K562 (cell line): Measurements from ENCODE around the gene PLXNA2. TPM values are rescaled to one million over a fixed set of nuclear protein-coding genes. Genes with fewer than 3 reads are reported as not detected.

Experiments
- ATAC-seq: fragments of 200-7000 bp; cut with Tn5 transposase; 3 replicates; pipeline ENCODE4 v1.9.1; 2020; ENCODE audit warnings: moderate library complexity
- BruUV-seq: library from RNA; stranded (reverse); fragments of 400-500 nt; replicated peaks from 2 replicates; lab custom pipeline; 2021; lab: Mats Ljungman, UMichigan
- CTCF ChIA-PET: fragments of 300-600 bp; formaldehyde crosslinking; extraction: SDS; loops from one replicate; lab custom pipeline; 2021; ENCODE audit warnings: low intra/inter-chr PET ratio; lab: Yijun Ruan, JAX
- POLR2A ChIA-PET: fragments of 300-600, 350-650 bp; sonication (Branson Sonifier 250); formaldehyde crosslinking; extraction: SDS; loops from one replicate; lab custom pipeline; 2021; ENCODE audit warnings: antibody characterized with exemption, inconsistent platforms; lab: Yijun Ruan, JAX
- DNase-seq, 4 experiments: peaks; one replicate each; pipeline versions ENCODE4 v3.0.0 to v3.0.0-alpha.2; 2011 to 2018; ENCODE audit warnings: low spot score in 3 of 4, mixed read lengths in 3 of 4; ENCODE audit errors: extremely low read depth in 1 of 4
- FAIRE-seq: peaks from 2 replicates; lab custom pipeline; 2011; peaks lifted over from hg19 to GRCh38; lab: Jason Lieb, UNC
- H2AFZ ChIP-seq: 2 replicates; pipeline ENCODE4 v1.6.0; 2011; ENCODE audit warnings: low read depth, low read length, control low read depth, inconsistent platforms
- H3K27ac ChIP-seq: fragments of 200-600 bp; 3 replicates; pipeline ENCODE4 v1.8.0; 2011; ENCODE audit warnings: low read depth, mild to moderate bottlenecking, control low read depth, inconsistent platforms, low read length, moderate library complexity, mixed read lengths; ENCODE audit errors: extremely low read depth
- H3K27me3 ChIP-seq, 2 experiments: fragments of 300-600 bp in 1 of 2; 2 replicates in 1 of 2; 3 replicates in 1 of 2; pipeline versions ENCODE4 v1.6.0 to v1.8.0; 2011; ENCODE audit warnings: inconsistent platforms in 2 of 2, low read length in 2 of 2, mild to moderate bottlenecking in 1 of 2, mixed read lengths in 1 of 2, moderate library complexity in 1 of 2; ENCODE audit not compliant: control insufficient read depth in 2 of 2, insufficient read depth in 2 of 2
- H3K36me3 ChIP-seq: fragments of 300-600 bp; 3 replicates; pipeline ENCODE4 v1.8.0; 2011; ENCODE audit warnings: mild to moderate bottlenecking, low read length, inconsistent platforms; ENCODE audit not compliant: control insufficient read depth, insufficient read depth
- H3K4me1 ChIP-seq, 2 experiments: fragments of 200-600 bp in 1 of 2; replicated peaks in 1 of 2; 2 replicates in 1 of 2; 3 replicates in 1 of 2; pipeline versions ENCODE4 v1.5.1 to v1.8.0; 2011; ENCODE audit warnings: inconsistent platforms in 2 of 2, low read length in 2 of 2, mild to moderate bottlenecking in 1 of 2, mixed read lengths in 1 of 2, moderate library complexity in 1 of 2; ENCODE audit not compliant: control insufficient read depth in 2 of 2, insufficient read depth in 2 of 2
- H3K4me2 ChIP-seq: 2 replicates; pipeline ENCODE4 v1.6.1; 2011; ENCODE audit warnings: low read length, control low read depth, inconsistent platforms, mixed read lengths; ENCODE audit not compliant: insufficient read depth
- H3K4me3 ChIP-seq: fragments of 200-600 bp; sonication (generic), shearing (Covaris generic); 2 replicates; pipeline ENCODE4 v1.5.1; 2016; ENCODE audit warnings: control low read depth, inconsistent platforms
- H3K79me2 ChIP-seq: fragments of 200-600 bp; 3 replicates; pipeline ENCODE4 v1.8.0; 2011; ENCODE audit warnings: low read length, inconsistent platforms; ENCODE audit not compliant: control insufficient read depth, insufficient read depth
- H3K9ac ChIP-seq, 2 experiments: 2 replicates each; pipeline versions ENCODE4 v1.6.0 to v1.6.1; 2011; ENCODE audit warnings: low read depth in 2 of 2, low read length in 2 of 2, control low read depth in 1 of 2, inconsistent platforms in 1 of 2, mild to moderate bottlenecking in 1 of 2, mixed read lengths in 1 of 2; ENCODE audit not compliant: insufficient read depth in 1 of 2
- H3K9me1 ChIP-seq: one replicate; pipeline ENCODE4 v1.6.0; 2011; ENCODE audit warnings: inconsistent platforms, mild to moderate bottlenecking, low read length, moderate library complexity; ENCODE audit not compliant: control insufficient read depth, insufficient read depth
- H3K9me3 ChIP-seq: replicated peaks from 2 replicates; pipeline ENCODE4 v1.5.1; 2011; ENCODE audit warnings: low read depth, low read length, inconsistent platforms; ENCODE audit not compliant: control insufficient read depth, insufficient read depth
- H4K20me1 ChIP-seq: replicated peaks from 2 replicates; pipeline ENCODE4 v1.6.1; 2011; ENCODE audit warnings: low read length, inconsistent platforms, mixed read lengths; ENCODE audit not compliant: control insufficient read depth, insufficient read depth
- FOS ChIP-seq: IDR thresholded peaks from 3 replicates; pipeline ENCODE4 v1.6.1; 2011; ENCODE audit not compliant: insufficient read length; ENCODE audit errors: extremely low read depth
- RAD21 ChIP-seq, 2 experiments: fragments of 250-450 bp in 1 of 2; fragments of 450-650 bp in 1 of 2; sonication (Bioruptor Pico) in 1 of 2; formaldehyde crosslinking in 1 of 2; IDR thresholded peaks in 1 of 2; conservative IDR thresholded peaks in 1 of 2; 2 replicates each; pipeline versions ENCODE4 v1.4.0 to v1.8.0; 2020 to 2022; ENCODE audit warnings: mild to moderate bottlenecking in 2 of 2, moderate library complexity in 1 of 2
- RFX7 ChIP-seq: fragments of 250-450 bp; sonication (Bioruptor Pico); IDR thresholded peaks from 2 replicates; pipeline ENCODE4 v1.5.1; 2021; ENCODE audit warnings: mild to moderate bottlenecking
- SUPT5H ChIP-seq: fragments of 450-650 bp; IDR thresholded peaks from 2 replicates; pipeline ENCODE4 v1.6.1; 2016
- XRCC3 ChIP-seq: fragments of 450-650 bp; IDR thresholded peaks from 2 replicates; pipeline ENCODE4 v1.6.1; 2017; ENCODE audit warnings: mild to moderate bottlenecking, moderate library complexity
- ZBTB7A ChIP-seq: IDR thresholded peaks from 2 replicates; pipeline ENCODE4 v1.6.1; 2011; ENCODE audit warnings: low read depth, mild to moderate bottlenecking, low read length, moderate library complexity, borderline replicate concordance; ENCODE audit not compliant: control insufficient read depth
- ZNF586 ChIP-seq: fragments of 450-650 bp; formaldehyde crosslinking; conservative IDR thresholded peaks from 2 replicates; pipeline ENCODE4 v1.4.0; 2020; ENCODE audit warnings: mild to moderate bottlenecking, moderate library complexity
- WGBS: fragments of 100-300 bp; shearing (Covaris generic); methylation state at CpG from one replicate; pipeline ENCODE4 v1.1.6; 2016; ENCODE audit warnings: low coverage, mixed read lengths; ENCODE audit not compliant: insufficient coverage; ENCODE audit errors: missing lambda C conversion rate; 5-methylcytosine and 5-hydroxymethylcytosine counted together
- in situ Hi-C: fragments of 300-500 bp; cut with MboI; formaldehyde crosslinking; loops from 4 replicates; pipeline ENCODE4 v1.15.0; 2018; ENCODE audit warnings: inconsistent platforms, mixed read lengths
- intact Hi-C: fragments of 100-400 bp; cut with micrococcal nuclease; formaldehyde crosslinking; loops from 2 replicates; pipeline ENCODE4 v1.14.2; 2022
- polyA plus RNA-seq, 8 experiments: library from polyadenylated mRNA; depleted of rRNA in 4 of 8; stranded (reverse) in 5 of 8; unstranded in 3 of 8; fragments of >200 nt; fragmentation: Nextera tagmentation in 2 of 8; fragmentation: Illumina TruSeq in 1 of 8; extraction: Ambion mirVana in 2 of 8; extraction: Trizol in 1 of 8; gene quantifications; 2 replicates each; pipeline versions ENCODE4 v1.2.1 to v1.2.3, GENCODE V29; 2011 to 2014; ENCODE audit warnings: inconsistent platforms in 1 of 8, missing spikeins in 1 of 8
- total RNA-seq, 7 experiments: library from RNA; depleted of rRNA in 6 of 7; stranded (reverse); fragments of >200 nt in 6 of 7; fragmentation: Illumina TruSeq in 2 of 7; extraction: Trizol in 2 of 7; gene quantifications; 2 replicates each; pipeline versions ENCODE4 v1.2.1 to v1.2.3, GENCODE V29; 2011 to 2021; ENCODE audit warnings: low replicate concordance in 1 of 7
- TF ChIP-seq, protein P1 (sequence below): fragments of 450-650 bp; IDR thresholded peaks from 2 replicates; pipeline ENCODE4 v1.6.1; 2016; ENCODE audit warnings: borderline replicate concordance
- TF ChIP-seq, protein P2 (sequence below), 3 experiments: IDR thresholded peaks in 2 of 3; conservative IDR thresholded peaks in 1 of 3; 2 replicates each; pipeline ENCODE4 v1.5.1; 2011 to 2012; ENCODE audit warnings: low read length in 3 of 3, mild to moderate bottlenecking in 3 of 3, control low read depth in 2 of 3, improper control_type of control experiment in 1 of 3, inconsistent platforms in 1 of 3, low read depth in 1 of 3, mixed read lengths in 1 of 3, moderate library complexity in 1 of 3; ENCODE audit not compliant: insufficient read depth in 2 of 3
- TF ChIP-seq, protein P3 (sequence below): sonication (generic); formaldehyde crosslinking; IDR thresholded peaks from 2 replicates; pipeline ENCODE4 v1.8.0; 2022; ENCODE audit warnings: mild to moderate bottlenecking, missing genetic modification reagents
- TF ChIP-seq, protein P4 (sequence below): fragments of 200-400 bp; formaldehyde crosslinking; IDR thresholded peaks from 2 replicates; pipeline ENCODE4 v1.6.1; 2017; ENCODE audit warnings: mild to moderate bottlenecking, low read depth, low read length, moderate library complexity
- TF ChIP-seq, protein P5 (sequence below): fragments of 200-800 bp; sonication (Bioruptor generic); IDR thresholded peaks from 2 replicates; pipeline ENCODE4 v1.6.1; 2017; ENCODE audit warnings: missing genetic modification characterization, missing compliant biosample characterization

The PLXNA2 gene
- total and polyA plus RNA-seq, 9 of the 15 experiments (the other 6 are each of a cell fraction or from before 2014, with no cell fraction given) = 0.01 to 1.3 (median 0.32) TPM

DNA sequence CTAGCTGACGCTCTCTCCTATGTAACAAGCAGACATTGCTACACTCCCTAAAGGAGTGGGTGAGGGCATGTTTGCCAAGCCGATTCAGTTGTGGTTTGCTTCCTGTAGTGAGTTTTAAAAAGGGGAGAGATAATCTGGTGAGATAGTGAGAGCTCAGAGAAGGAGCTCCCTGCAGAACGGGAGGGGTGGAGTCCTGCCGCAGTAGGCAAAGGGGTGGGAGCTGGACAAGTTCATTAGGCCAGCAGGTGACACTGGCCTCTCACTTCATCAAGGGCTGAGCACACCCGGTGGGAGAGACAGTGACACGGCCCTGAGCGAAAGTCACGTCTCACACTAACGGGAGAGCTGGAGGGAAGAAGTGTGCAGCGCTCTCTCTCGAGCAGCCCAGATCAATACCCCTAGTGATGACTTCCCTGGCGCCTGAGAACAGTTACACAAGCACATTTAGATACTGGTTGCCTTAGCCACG lies 189.2 kb downstream of the PLXNA2 start:
- FAIRE-seq = no peak
- Histone ChIP-seq H3K4me2 (no peak overlapping the region), H2AFZ (no peak overlapping the region), H3K79me2 (no peaks in the 10 kb centered on the region), H4K20me1 (0 out of 2 replicates have a peak, but pooled peaks cover 9% of the 10 kb centered on the region), H3K27ac (no peak overlapping the region), H3K9me3 (no peaks in the 10 kb centered on the region), H3K4me3 (no peak overlapping the region), H3K36me3 (no peaks in the 10 kb centered on the region), H3K27me3 (peaks cover 27 to 77% of the 10 kb centered on the region in 2 experiments), H3K9me1 (no peaks in the 10 kb centered on the region), H3K4me1 (no peaks in the 10 kb centered on the region), H3K9ac (no peak overlapping the region)
- in situ Hi-C loops (no loop called here), intact Hi-C loops (no loop called here)
- TF ChIP-seq, protein P1, sequence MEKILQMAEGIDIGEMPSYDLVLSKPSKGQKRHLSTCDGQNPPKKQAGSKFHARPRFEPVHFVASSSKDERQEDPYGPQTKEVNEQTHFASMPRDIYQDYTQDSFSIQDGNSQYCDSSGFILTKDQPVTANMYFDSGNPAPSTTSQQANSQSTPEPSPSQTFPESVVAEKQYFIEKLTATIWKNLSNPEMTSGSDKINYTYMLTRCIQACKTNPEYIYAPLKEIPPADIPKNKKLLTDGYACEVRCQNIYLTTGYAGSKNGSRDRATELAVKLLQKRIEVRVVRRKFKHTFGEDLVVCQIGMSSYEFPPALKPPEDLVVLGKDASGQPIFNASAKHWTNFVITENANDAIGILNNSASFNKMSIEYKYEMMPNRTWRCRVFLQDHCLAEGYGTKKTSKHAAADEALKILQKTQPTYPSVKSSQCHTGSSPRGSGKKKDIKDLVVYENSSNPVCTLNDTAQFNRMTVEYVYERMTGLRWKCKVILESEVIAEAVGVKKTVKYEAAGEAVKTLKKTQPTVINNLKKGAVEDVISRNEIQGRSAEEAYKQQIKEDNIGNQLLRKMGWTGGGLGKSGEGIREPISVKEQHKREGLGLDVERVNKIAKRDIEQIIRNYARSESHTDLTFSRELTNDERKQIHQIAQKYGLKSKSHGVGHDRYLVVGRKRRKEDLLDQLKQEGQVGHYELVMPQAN = no peak
- TF ChIP-seq ZBTB7A (no peak), SUPT5H (no peak), RAD21 (CRISPR knock-in tag; conservative IDR thresholded peaks at IDR 0.05 in 1 of 2, IDR thresholded peaks at IDR 0.05 in 1 of 2) (0 out of 4 replicates have a peak, but pooled peaks of 1 of the 2 experiments have one; percentile 10), RFX7 (CRISPR knock-in tag) (no peak), XRCC3 (no peak), FOS (no peak), ZNF586 (CRISPR knock-in tag) (no peak)
- TF ChIP-seq, protein P2, sequence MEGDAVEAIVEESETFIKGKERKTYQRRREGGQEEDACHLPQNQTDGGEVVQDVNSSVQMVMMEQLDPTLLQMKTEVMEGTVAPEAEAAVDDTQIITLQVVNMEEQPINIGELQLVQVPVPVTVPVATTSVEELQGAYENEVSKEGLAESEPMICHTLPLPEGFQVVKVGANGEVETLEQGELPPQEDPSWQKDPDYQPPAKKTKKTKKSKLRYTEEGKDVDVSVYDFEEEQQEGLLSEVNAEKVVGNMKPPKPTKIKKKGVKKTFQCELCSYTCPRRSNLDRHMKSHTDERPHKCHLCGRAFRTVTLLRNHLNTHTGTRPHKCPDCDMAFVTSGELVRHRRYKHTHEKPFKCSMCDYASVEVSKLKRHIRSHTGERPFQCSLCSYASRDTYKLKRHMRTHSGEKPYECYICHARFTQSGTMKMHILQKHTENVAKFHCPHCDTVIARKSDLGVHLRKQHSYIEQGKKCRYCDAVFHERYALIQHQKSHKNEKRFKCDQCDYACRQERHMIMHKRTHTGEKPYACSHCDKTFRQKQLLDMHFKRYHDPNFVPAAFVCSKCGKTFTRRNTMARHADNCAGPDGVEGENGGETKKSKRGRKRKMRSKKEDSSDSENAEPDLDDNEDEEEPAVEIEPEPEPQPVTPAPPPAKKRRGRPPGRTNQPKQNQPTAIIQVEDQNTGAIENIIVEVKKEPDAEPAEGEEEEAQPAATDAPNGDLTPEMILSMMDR (IDR thresholded peaks at IDR 0.05 in 2 of 3, conservative IDR thresholded peaks at IDR 0.05 in 1 of 3; ENCODE audit: insufficient read depth in 2 of 3, low read depth in 1 of 3, low read length in 3 of 3) = peak in 1 of 3 experiments; percentile 11; a peak in 1 of 6 replicates
- TF ChIP-seq, protein P3, sequence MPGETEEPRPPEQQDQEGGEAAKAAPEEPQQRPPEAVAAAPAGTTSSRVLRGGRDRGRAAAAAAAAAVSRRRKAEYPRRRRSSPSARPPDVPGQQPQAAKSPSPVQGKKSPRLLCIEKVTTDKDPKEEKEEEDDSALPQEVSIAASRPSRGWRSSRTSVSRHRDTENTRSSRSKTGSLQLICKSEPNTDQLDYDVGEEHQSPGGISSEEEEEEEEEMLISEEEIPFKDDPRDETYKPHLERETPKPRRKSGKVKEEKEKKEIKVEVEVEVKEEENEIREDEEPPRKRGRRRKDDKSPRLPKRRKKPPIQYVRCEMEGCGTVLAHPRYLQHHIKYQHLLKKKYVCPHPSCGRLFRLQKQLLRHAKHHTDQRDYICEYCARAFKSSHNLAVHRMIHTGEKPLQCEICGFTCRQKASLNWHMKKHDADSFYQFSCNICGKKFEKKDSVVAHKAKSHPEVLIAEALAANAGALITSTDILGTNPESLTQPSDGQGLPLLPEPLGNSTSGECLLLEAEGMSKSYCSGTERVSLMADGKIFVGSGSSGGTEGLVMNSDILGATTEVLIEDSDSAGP (CRISPR knock-in tag) = no peak
- TF ChIP-seq, protein P4, sequence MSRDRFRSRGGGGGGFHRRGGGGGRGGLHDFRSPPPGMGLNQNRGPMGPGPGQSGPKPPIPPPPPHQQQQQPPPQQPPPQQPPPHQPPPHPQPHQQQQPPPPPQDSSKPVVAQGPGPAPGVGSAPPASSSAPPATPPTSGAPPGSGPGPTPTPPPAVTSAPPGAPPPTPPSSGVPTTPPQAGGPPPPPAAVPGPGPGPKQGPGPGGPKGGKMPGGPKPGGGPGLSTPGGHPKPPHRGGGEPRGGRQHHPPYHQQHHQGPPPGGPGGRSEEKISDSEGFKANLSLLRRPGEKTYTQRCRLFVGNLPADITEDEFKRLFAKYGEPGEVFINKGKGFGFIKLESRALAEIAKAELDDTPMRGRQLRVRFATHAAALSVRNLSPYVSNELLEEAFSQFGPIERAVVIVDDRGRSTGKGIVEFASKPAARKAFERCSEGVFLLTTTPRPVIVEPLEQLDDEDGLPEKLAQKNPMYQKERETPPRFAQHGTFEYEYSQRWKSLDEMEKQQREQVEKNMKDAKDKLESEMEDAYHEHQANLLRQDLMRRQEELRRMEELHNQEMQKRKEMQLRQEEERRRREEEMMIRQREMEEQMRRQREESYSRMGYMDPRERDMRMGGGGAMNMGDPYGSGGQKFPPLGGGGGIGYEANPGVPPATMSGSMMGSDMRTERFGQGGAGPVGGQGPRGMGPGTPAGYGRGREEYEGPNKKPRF = no peak
- TF ChIP-seq, protein P5, sequence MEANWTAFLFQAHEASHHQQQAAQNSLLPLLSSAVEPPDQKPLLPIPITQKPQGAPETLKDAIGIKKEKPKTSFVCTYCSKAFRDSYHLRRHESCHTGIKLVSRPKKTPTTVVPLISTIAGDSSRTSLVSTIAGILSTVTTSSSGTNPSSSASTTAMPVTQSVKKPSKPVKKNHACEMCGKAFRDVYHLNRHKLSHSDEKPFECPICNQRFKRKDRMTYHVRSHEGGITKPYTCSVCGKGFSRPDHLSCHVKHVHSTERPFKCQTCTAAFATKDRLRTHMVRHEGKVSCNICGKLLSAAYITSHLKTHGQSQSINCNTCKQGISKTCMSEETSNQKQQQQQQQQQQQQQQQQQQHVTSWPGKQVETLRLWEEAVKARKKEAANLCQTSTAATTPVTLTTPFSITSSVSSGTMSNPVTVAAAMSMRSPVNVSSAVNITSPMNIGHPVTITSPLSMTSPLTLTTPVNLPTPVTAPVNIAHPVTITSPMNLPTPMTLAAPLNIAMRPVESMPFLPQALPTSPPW (CRISPR knock-in tag) = peak; percentile 22; the same call in 1 of the 2 replicates
- 2% methylated on average over 13 of the region's 13 CpGs for WGBS
- DNase-seq = no peak
- ATAC-seq = peak; percentile 49
- POLR2A ChIA-PET = interaction anchor here (0.6 to 1.0 kb wide), 6 partner anchors 8 to 900 kb away, joined by 3 read pairs; no protein-coding TSS in a partner anchor
- BruUV-seq = no TSS peak
- CTCF ChIA-PET = no interaction called here
